DMS 273 treated with DMSO at 0.1 percent for 48 hours (cell line): Measurements from ENCODE around the gene COLGALT1.
A peak's percentile ranks its signal among the peaks of the same experiment; 100 is the strongest.
"Not testable (repeated sequence)": the region's sequence is repeated elsewhere in the genome, so short reads cannot be mapped to it uniquely, and the experiment has no call there.

Source experiments
- DNase-seq: peaks from one replicate; lab custom pipeline; 2025; lab: John Stamatoyannopoulos, UW

Gene COLGALT1

DNA sequence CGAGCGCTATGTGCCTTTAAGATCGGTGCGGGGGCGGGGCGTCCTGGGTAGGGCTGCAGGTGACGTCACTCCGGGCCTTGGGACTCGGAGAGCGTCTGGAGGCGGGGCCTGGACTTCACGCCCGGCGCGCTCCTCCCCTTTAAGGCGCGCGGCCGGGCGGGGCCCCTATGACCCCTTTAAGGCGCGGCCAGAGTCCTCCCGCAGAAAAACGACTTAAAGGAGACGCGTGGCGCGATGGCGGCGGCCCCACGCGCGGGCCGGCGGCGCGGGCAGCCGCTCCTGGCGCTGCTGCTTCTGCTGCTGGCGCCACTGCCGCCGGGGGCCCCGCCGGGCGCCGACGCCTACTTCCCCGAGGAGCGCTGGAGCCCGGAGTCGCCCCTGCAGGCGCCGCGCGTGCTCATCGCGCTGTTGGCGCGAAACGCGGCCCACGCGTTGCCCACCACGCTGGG is at the start of gene COLGALT1:
Gene COLGALT1, plus strand, starts transcription at position 170 of the 449 bp plus-strand sequence. Its CDS starts 65 bp downstream, at position 235.
- peak; percentile 91 for DNase-seq

GRCh38 chr19:17506745-17507144 is 48.7 kb upstream of the COLGALT1 start:
- no peak for DNase-seq

GRCh38 chr19:17508558-17508933 is 46.9 kb upstream of the COLGALT1 start:
- not testable (repeated sequence) for DNase-seq

DNA sequence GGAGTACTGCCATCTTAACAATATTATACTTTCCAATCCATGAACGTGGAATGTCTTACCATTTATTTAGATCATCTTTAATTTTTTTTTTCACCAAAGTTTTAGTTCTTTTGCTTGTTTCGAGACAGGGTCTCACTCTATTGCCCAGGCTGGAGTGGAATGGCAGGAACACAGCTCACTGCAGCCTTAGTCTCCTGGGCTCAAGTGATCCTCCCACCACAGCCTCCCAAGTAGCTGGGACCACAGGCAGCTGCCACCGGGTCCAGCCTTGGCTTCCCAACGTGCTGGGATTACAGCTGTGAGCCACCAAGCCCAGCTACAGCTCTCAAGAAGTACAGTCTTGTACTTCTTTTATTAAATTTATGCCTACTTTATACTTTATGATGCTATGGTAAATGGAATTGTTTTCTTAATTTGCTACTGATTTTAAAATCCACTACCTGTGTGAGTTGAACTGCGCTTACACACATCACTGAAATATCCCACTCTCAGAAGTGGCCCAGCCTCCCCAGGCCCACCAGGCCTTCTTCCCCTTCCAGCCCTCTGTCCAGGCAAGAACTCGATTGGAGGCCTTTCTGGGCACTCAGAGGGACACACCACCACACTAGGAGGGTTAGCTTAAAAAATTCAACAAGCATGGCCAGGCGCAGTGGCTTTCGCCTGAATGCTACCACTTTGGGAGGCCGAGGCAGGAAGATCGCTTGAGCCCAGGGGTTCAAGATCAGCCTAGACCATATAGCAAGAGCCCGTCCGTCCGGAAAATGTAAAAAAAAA is 45.0 kb upstream of the COLGALT1 start:
- no peak for DNase-seq

DNA sequence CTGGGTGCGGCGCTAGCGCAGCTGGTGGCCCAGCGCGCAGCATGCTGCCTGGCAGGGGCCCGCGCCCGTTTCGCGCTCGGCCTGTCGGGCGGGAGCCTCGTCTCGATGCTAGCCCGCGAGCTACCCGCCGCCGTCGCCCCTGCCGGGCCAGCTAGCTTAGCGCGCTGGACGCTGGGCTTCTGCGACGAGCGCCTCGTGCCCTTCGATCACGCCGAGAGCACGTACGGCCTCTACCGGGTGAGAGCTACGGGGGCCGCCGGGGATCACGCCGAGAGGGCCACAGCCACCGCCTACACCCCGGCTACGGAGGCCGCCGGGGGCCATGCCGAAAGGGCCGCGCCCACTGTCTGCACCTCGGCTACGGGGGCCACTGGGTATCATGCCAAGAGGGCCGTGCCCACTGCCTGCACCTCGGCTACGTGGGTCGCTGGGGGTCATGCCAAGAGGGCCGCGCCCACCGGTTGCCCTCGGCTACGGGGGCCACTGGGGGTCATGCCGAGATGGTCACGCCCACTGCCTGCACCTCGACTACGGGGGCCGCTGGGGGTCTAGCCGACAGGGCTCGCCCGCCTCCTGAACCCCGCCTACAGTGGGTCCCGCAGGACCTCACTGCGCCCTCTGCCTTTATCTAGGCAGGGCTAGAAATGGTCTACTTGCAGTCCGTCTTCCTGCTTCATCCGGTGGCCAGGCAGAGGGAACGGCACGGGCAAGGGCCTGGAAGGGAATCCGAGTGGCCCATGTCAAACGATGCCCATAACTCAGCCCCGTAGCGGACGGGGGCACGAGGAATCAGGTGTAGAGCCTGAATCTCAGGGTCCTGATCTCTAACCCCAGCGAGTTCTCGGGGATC is 43.5 kb upstream of the COLGALT1 start:
- DNase-seq, result peak; percentile 26

DNA sequence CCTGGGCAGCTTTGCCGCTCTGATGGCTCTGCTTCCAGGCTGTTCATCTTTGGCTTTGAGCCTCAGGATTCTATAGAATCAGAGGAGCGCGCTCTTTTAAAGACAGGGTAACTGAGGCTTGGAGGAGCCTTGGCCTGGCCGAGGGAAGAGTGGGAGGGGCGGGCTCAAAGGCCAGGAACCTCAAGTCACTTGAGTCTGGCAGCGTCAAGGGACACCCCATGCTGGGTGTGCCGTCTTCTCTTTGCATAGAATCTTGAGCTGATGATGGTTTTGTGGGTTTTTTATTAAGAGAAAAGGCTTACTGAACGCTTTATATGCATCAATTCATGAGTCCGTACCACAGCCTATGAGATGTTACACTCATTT is 42.9 kb upstream of the COLGALT1 start:
- DNase-seq, result no peak

GRCh38 chr19:17515408-17516149 is 39.9 kb upstream of the COLGALT1 start:
- no peak for DNase-seq

- no peak for DNase-seq
Observed at GRCh38 chr19:17517898-17518297, 37.6 kb upstream of the COLGALT1 start.

DNA sequence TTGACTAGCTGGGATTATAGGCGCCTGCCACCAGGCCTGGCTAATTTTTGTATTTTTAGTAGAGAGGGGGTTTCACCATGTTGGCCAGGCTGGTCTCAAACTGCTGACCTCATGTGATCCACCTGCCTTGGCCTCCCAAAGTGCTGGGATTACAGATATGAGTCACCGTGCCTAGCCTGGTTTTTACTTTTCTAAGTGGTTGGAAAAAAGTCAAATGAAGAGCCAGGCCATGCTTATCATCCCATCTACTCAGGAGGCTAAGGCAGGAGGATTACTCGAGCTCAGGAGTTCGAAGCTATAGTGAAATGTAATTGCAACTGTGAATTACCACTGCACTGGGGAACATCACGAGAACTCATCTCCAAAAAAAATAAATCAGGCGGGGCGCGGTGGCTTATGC is 36.8 kb upstream of the COLGALT1 start:
- DNase-seq, result not testable (repeated sequence)

- no peak for DNase-seq
Observed at GRCh38 chr19:17519967-17520366, 35.5 kb upstream of the COLGALT1 start.

- DNase-seq, result no peak
Observed at GRCh38 chr19:17520865-17521264, 34.6 kb upstream of the COLGALT1 start.

DNA sequence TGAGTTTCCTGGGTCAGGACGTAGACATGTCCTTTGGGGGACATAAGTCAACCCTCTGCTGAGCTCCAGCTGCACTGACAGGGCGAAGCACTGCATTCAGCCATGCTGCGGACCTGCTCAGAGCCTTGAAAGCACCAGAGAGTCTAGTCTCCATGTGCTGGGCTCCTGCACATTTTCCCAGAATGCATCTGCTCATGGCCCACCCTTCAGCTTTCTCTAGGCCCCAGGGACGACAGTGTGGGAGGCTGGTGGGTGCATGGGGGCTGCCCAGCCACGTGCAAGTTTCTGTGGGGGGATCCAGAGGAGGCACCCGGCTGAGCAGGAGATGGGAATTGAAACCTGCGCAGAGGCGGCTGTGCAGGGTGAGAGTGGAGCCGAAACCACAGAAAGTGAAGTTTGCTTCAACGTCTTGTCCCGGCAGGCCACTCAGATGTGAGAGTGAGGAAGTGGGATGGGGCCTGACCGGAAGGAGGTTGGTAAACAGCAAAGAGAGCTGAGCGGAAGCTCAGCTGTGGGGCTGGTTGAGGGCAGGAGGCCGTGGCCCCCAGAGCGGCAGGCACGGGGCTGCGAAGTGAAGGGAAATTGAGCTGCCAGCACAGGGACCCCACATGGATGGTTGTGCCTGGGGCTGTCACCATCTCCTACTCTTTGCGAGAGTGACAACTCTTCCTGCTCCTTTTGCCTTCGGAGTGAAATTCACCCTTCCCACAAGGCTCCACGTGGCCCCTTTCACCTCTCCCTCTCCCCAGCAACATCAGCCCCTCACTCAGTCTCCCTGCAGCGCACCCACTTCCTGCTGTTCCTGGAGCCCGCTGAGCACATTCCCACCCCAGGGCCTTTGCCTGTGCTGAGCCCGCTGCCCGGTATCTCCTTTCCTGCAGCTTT is 32.2 kb upstream of the COLGALT1 start:
- no peak for DNase-seq

DNA sequence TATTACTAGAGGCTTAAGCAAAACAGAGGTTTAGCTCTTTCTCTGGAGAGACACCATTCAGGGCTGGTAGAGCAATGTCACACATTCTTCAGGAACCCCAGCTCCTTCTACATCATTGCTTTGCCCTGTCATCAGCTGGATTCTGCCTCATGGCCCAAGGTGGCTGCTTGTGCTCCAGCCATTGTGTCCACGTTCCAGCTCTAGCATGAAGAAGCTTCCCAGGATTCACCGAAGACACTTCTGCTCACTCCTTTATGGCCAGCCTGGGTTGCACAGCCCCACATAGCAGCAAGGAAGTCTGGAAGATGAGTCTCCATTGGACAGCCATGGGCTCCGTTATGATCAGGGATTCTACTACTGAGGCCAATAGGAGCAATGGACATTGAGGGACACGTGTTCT is 30.8 kb upstream of the COLGALT1 start:
- no peak for DNase-seq

DNA sequence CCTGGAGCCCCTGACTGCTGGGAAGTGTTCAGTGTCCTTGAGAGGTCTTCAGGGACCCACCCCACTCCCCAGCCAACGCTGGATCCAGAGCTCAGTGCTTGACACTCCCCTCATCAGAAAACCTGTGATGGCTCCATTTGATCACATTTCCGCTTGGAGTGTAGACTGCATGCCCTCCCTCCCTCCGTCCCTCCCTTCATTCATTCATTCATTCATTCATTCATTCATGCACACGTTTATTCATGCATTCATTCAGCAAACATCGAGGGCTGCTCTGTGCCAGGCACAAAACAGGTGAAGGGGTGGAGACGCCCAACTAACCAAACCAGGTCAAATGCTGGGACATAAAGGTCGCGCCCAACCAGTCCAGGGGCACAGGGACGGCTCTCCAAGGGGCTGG is 30.3 kb upstream of the COLGALT1 start:
- no peak for DNase-seq

DNA sequence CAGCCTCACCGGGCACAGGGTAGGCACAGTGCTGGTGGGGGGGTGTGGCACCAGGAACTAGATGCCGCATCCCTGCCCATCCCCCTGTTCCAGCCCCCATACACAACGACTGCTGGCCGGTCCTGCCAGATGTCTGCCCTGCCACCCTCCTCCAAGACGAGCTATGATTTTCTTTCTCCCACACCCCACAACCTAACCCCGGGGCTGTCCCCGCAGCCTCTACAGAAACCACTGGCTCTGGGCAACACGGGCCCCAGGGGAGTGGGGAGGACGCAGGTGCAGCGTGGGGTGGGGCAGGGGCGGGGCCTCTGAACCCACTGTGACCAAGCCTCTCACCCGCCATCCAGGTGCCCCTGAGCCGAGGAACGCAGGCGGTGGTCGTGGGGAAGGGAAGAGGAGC is 28.5 kb upstream of the COLGALT1 start:
- DNase-seq, result no peak

DNA sequence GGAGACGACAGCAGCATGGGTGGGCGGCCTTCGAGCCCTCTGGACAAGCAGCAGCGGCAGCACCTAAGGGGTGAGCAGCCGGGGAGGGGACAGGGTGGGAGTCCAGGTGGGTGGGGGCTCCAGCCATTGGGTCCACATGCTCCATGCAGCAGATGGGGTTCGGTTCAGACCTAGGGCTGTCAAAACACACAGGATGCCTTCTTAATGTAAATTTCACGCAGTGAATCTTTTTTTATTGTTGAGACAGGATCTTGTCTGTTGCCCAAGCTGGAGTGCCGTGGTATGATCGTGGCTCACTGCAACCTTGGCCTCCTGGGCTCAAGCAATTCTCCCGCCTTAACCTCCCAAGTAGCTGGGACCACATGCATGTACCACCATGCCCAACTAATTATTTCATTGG is 28.1 kb upstream of the COLGALT1 start:
- DNase-seq, result no peak

GRCh38 chr19:17528610-17529009 is 26.8 kb upstream of the COLGALT1 start:
- no peak for DNase-seq

DNA sequence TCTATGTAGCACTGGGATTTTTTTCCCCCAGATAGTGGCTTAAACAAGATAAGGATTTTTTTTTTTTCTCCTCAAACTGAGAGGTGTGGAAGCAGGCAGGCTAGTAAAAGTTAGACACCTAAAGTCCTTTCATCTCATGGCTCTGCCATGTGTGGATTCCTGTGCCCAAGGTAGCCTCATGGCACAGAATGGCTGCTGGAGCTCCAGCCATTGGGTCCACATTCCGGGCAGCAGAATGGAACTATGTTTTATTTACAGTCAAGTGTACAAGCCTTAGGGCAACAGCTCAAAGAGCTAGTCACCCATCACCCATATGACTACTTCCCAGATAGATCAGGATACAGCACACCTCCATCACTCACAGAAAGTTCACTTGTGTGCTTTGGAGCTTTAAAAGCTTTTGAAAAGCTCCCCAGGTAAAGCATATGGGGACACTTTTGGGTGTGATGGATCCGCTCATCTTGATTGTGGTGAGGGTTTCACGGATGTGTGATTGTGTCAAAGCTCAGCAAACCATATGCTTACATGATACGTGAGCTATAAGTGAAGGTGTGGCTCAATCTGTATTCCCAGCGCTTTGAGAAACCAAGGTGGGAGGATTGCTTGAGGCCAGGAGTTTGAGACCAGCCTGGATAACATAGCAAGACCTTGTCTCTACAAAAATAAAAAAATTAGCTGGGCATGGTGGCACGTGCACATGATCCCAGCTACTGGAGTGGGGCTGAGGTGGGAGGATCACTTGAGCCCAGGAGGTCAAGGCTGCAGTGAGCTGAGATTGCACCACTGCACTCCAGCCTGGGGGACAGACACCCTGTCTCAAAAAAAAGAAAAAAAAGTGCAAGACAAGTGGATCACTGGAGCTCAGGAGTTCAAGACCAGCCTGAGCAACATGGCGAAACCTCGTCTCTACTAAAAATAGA is 25.9 kb upstream of the COLGALT1 start:
- DNase-seq, result no peak

GRCh38 chr19:17530586-17530985 is 24.9 kb upstream of the COLGALT1 start:
- DNase-seq, result no peak

DNA sequence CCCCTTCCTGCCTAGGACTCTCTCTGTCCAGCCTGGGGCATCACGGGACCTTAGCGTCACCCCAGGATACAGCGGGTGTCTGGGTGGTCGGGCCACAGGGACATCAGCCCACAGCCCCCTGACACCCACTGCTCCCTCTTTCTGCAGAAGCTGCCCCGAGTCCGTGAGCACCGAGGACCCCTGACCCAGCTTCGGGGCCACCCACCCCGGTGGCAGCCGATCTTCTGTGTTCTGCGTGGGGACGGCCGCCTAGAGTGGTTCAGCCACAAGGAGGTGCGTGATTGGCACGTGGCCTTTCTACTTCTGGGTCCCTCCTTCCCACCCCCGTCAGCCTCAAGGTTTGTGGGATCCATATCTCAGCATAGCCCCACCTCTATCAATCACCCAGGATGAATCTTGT is 23.3 kb upstream of the COLGALT1 start:
- no peak for DNase-seq
